ENCODE results near the gene CHAF1B.

DNA sequence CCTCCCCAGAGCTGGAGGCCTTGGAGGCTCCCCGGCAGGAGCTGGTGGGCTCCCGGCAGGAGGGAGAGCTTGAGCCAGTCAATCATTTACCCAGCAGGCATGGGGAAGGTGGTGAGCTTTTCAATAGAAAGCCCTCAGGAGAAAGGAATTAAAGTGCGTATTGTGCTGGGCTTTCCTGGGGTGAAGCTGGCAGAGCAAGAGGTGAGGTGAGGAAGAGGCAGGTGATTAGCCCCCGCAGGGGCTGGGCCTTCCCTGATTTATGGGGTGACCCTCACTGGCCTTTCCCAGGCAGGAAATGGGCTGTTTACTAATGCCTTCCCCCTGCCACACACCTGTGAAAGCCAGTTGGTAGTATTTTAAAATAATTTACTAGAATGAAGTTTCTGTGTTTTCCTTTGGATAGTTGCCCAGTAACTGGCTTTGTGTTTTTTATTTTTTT, 68.9 kb downstream of the CHAF1B start:
- TF ChIP-seq, protein P1, sequence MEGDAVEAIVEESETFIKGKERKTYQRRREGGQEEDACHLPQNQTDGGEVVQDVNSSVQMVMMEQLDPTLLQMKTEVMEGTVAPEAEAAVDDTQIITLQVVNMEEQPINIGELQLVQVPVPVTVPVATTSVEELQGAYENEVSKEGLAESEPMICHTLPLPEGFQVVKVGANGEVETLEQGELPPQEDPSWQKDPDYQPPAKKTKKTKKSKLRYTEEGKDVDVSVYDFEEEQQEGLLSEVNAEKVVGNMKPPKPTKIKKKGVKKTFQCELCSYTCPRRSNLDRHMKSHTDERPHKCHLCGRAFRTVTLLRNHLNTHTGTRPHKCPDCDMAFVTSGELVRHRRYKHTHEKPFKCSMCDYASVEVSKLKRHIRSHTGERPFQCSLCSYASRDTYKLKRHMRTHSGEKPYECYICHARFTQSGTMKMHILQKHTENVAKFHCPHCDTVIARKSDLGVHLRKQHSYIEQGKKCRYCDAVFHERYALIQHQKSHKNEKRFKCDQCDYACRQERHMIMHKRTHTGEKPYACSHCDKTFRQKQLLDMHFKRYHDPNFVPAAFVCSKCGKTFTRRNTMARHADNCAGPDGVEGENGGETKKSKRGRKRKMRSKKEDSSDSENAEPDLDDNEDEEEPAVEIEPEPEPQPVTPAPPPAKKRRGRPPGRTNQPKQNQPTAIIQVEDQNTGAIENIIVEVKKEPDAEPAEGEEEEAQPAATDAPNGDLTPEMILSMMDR (IDR thresholded peaks at IDR 0.05) = no peak
- no peak for TF ChIP-seq ZFX (IDR thresholded peaks at IDR 0.05; ENCODE audit: borderline replicate concordance)

All from 22Rv1 (cell line).